SK-N-SH treated with all-trans-retinoic acid at 6 μM for 48 hours (cell line): Measurements from ENCODE around the gene CHKA.

Experiments used
- CSDC2 ChIP-seq: fragments of 250-450 bp; sonication (Bioruptor Pico); IDR thresholded peaks from 2 replicates; pipeline ENCODE4 v1.5.0; 2020; ENCODE audit warnings: mild to moderate bottlenecking, moderate library complexity
- ISL1 ChIP-seq: fragments of 250-450 bp; sonication (Bioruptor Pico); IDR thresholded peaks from 2 replicates; pipeline ENCODE4 v2.1.2; 2022; ENCODE audit warnings: mild to moderate bottlenecking, moderate library complexity
- OSR1 ChIP-seq: fragments of 250-450 bp; sonication (Bioruptor Pico); IDR thresholded peaks from 2 replicates; pipeline ENCODE4 v1.8.0; 2022; ENCODE audit warnings: moderate library complexity, mild to moderate bottlenecking, inconsistent platforms
- PATZ1 ChIP-seq: fragments of 250-450 bp; sonication (Bioruptor Pico); IDR thresholded peaks from 2 replicates; pipeline ENCODE4 v1.8.0; 2020; ENCODE audit warnings: mild to moderate bottlenecking, moderate library complexity, borderline replicate concordance
- POU6F1 ChIP-seq: fragments of 250-450 bp; sonication (Bioruptor Pico); IDR thresholded peaks from 2 replicates; pipeline ENCODE4 v1.8.0; 2021; ENCODE audit warnings: low read depth, mild to moderate bottlenecking, moderate library complexity, borderline replicate concordance
- RARB ChIP-seq: fragments of 250-450 bp; sonication (Bioruptor Pico); IDR thresholded peaks from 2 replicates; pipeline ENCODE4 v1.8.0; 2021; ENCODE audit warnings: mild to moderate bottlenecking, moderate library complexity
- TCF4 ChIP-seq: fragments of 250-450 bp; sonication (Bioruptor Pico); IDR thresholded peaks from 2 replicates; pipeline ENCODE4 v1.8.0; 2021; ENCODE audit warnings: mild to moderate bottlenecking, moderate library complexity, borderline replicate concordance
- TOX ChIP-seq: fragments of 250-450 bp; sonication (Bioruptor Pico); IDR thresholded peaks from 2 replicates; pipeline ENCODE4 v1.8.0; 2021; ENCODE audit warnings: mild to moderate bottlenecking, moderate library complexity, borderline replicate concordance
- TSHZ2 ChIP-seq: fragments of 250-450 bp; sonication (Bioruptor Pico); IDR thresholded peaks from 2 replicates; pipeline ENCODE4 v1.5.0; 2020; ENCODE audit warnings: mild to moderate bottlenecking, moderate library complexity
- ZC3H10 ChIP-seq: fragments of 250-450 bp; sonication (Bioruptor Pico); IDR thresholded peaks from 2 replicates; pipeline ENCODE4 v1.5.1; 2021; ENCODE audit warnings: mild to moderate bottlenecking, moderate library complexity
- TF ChIP-seq, protein P1 (sequence below): fragments of 250-450 bp; sonication (Bioruptor Pico); IDR thresholded peaks from 2 replicates; pipeline ENCODE4 v1.5.1; 2021; ENCODE audit warnings: mild to moderate bottlenecking, moderate library complexity

GRCh38 chr11:68004551-68005335 lies 116.4 kb downstream of the CHKA start:
- TF ChIP-seq CSDC2 (CRISPR knock-in tag), result no peak
- TF ChIP-seq TSHZ2, result no peak
- no peak for TF ChIP-seq ZC3H10 (CRISPR knock-in tag)
- TF ChIP-seq PATZ1, result no peak
- TF ChIP-seq, protein P1, sequence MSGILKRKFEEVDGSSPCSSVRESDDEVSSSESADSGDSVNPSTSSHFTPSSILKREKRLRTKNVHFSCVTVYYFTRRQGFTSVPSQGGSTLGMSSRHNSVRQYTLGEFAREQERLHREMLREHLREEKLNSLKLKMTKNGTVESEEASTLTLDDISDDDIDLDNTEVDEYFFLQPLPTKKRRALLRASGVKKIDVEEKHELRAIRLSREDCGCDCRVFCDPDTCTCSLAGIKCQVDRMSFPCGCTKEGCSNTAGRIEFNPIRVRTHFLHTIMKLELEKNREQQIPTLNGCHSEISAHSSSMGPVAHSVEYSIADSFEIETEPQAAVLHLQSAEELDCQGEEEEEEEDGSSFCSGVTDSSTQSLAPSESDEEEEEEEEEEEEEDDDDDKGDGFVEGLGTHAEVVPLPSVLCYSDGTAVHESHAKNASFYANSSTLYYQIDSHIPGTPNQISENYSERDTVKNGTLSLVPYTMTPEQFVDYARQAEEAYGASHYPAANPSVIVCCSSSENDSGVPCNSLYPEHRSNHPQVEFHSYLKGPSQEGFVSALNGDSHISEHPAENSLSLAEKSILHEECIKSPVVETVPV (CRISPR knock-in tag), result no peak
- TF ChIP-seq TOX (CRISPR knock-in tag), result no peak
- no peak for TF ChIP-seq OSR1 (CRISPR knock-in tag)
- TF ChIP-seq RARB (CRISPR knock-in tag), result no peak
- no peak for TF ChIP-seq POU6F1 (CRISPR knock-in tag)
- TF ChIP-seq ISL1, result no peak
- no peak for TF ChIP-seq TCF4 (CRISPR knock-in tag)
